NCI-H82 treated with DMSO at 0.1 percent for 48 hours (cell line): ENCODE results near the gene ANKMY1.

Experiments used
- DNase-seq: peaks from one replicate; lab custom pipeline; 2025; ENCODE audit not compliant: unreplicated experiment; lab: John Stamatoyannopoulos, UW

ANKMY1 gene, protein sequence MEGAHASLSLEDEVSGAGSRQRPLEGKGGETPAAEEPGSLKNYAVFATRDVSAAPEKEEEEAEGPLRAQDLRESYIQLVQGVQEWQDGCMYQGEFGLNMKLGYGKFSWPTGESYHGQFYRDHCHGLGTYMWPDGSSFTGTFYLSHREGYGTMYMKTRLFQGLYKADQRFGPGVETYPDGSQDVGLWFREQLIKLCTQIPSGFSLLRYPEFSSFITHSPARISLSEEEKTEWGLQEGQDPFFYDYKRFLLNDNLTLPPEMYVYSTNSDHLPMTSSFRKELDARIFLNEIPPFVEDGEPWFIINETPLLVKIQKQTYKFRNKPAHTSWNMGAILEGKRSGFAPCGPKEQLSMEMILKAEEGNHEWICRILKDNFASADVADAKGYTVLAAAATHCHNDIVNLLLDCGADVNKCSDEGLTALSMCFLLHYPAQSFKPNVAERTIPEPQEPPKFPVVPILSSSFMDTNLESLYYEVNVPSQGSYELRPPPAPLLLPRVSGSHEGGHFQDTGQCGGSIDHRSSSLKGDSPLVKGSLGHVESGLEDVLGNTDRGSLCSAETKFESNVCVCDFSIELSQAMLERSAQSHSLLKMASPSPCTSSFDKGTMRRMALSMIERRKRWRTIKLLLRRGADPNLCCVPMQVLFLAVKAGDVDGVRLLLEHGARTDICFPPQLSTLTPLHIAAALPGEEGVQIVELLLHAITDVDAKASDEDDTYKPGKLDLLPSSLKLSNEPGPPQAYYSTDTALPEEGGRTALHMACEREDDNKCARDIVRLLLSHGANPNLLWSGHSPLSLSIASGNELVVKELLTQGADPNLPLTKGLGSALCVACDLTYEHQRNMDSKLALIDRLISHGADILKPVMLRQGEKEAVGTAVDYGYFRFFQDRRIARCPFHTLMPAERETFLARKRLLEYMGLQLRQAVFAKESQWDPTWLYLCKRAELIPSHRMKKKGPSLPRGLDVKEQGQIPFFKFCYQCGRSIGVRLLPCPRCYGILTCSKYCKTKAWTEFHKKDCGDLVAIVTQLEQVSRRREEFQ

DNA sequence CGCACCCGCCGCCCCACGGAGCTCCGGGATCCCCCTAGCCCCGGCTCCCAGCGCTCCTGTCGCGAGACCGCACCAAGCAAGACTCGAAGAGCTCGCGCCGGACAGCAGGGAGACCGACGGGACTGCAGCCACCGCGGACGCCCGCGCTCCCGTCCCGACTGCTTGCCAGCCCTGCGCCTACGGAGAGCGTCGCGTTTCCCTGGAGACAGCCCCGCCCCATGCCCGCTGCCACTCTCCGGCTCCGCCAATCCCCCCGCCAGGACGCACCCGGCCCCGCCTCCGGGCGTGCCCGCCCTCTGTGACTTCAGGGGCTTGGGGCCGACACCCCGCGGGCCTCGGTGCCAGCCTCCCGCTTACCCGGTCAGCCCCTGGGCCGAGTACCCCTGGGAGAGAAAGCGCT is at the start of gene ANKMY1:
TSS of gene ANKMY1 (minus strand) at position 181 of the 400 bp plus-strand sequence. CDS start 653 bp downstream, outside the sequence.
- no peak for DNase-seq

DNA sequence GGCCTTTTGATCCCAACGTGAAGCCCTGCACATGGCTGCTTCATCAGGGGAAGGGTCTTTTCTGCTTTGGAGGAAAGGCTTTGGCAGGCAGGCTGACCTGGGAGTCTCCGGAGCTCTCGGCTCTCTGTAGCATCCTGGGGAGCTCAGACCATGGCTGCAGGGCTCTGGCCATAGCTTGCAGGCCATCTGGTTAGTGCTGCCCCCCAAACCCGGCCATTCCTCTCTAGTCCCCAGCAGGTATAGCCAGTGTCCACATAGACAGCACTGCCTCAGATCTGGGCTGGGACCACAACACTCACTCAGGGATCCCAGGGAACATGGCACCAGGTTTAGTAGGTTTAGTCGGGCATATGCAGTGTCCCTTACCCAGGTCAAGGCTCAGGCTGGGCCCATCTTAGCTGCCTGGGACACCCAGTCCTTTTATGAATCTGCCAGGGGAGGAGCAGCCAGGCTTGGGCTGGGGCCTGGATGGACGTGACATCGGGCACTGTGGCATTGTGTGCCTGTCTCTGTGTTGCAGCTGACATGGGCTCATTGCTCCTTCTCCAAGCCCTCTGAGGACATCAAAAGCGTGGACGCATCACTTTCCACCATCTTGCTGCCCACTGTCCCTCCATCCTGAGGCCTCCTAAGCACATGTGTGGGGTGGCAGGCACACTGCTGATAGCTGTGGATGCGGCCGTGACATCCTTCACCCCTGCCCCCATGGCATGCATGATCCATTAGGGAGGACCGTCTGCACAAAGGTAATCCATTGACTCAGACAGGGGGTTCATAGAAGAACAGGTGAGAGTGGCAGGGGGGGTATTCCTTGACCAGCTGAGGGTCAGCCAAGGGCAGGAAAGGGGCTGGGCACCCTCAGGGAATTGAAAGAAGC is 48.3 kb upstream of the ANKMY1 start:
- no peak for DNase-seq

DNA sequence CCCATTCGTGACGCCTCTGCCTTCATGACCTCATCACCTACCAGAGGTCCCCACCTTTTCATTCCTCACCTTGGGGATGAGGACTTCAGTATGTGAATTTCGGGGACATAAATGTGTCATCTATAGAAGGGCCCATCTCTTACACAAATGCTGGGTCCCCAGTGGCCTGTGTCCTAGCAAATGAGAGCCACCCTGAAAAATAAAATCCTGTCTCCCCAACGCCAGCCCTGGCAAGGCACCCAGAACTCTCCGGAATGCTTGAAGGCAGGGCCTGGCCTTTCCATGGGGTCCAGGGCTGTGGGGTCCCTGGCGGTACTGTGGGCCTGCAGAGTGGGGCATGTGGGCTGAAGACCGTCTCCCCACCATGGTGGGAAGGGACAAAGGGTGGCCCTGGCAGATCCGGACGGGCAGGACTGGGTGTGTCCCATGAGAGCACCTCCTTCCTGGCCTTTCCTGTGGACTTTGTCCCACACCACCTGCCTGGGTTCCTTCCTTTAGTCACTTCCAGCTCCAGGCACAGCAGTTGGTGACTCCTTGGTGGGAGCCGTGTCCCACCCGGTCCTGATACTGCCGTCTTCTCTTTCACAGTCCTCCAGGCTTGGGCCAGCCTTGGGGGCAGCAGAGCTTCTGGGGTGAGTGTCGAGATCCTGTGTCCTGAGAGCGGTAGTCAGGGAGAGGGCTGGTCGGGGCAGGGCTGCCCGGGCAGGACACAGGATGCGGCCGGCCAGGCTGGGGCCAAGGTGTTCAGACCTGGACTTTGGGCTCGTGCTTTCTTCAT is 47.3 kb upstream of the ANKMY1 start:
- no peak for DNase-seq

- DNase-seq: no peak
Measured at GRCh38 chr2:240604291-240604938, 46.6 kb upstream of the ANKMY1 start.

DNA sequence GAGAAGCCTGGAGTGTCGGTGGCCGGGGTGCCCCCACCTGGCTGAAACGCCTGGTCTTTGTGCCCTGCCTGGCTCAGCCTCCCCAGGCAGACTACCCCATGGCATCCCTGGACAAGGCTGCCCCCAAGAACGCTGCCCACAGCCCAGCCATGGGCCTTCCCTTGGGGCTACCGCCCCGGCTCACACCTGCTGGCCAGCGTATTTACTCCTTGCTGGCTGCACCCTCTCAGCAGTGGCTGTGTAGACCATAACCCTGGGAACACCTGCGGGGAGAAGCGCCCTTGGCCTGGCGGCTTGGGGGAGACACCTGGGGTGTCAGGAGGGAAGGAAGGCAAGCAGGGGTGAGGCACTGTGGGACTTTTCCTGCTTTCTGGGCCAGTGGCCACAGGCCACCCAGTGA is 46.1 kb upstream of the ANKMY1 start:
- no peak for DNase-seq

DNA sequence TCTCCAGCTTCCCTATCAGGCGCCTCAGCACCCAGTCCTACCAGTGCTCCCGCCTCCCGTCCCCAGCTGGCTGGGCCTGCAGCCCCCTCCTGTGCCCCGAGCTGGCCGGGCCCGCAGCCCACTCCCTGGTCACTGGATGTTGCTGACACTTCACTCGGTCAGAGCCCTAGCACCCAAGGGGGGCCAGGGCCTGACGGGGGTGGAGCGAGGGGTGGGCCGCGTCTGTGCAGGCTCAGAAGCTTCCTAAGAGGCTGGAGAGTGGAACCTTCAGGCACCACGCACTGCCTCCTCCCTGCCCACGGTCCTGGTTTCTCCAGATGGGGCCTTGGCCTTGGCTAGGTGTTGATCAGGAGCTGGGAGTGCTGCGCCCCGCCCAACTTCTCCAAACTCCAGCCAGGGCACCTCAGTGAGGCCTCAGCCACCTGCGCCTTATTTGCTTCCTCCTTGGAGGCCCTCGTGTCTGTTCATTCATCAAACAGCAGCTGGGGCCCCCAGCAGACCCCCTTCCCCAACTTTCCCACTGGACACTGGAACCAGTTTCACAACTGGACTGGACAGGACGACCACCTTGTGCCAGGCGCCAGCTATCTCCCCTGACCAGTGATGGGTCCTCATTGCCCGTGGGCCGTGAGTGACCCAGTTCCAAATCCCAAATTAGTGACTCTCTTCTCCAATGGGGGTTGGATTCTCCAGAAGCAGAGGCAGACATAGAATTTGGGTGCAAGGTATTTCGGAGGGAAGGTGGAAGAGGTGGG is 45.5 kb upstream of the ANKMY1 start:
- DNase-seq: no peak

DNA sequence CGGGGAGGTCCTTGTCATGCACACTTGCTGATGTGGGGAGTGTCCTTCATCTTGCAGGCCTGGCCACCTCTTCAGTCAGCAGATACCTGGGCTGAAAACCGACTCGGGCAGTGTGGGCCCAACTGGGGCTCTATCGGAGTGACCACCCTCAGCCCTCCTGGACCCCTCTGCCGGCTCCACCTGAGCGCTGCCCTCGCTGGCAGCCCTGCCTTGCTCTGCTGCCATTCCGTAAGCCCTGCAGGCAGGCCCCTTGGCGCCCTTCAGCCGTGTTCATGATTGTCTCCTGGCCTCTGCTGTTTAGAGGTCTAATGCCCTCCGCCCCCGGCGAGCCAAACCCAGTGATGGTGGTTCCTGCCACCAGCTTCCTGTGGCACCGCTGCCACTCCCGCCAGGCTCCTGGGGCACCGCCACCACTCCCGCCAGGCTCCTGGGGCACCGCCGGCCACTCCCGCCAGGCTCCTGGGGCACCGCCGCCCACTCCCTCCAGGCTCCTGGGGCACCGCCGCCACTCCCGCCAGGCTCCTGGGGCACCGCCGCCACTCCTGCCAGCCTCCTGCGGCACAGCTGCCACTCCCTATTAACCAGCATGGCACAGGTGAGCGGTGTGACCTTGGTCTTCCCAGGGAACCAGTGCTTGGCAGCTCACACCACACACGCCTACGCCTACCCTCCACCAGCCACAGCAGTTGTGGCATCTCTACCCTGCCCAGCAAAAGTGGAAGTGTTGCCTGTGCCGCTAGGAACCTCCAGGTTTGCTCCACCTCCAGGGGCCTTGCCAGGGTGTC is 44.7 kb upstream of the ANKMY1 start:
- DNase-seq: no peak

DNA sequence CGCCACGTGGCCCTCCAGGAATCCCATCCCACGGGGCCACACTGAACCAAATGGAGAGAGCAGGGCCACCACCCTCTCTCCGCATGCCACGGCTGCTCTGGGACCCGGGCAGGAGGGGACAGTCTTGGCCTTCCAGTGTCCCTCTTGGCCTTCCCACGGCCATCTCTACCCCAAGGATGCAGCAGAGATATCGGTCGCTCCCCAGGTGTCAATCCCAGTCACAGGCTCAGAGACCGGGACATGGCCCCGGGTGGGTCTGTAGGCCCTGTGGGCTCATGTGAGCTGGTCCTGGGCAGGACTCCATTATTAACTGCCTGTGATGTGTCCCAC is 44.0 kb upstream of the ANKMY1 start:
- no peak for DNase-seq

- DNase-seq: no peak
Measured at GRCh38 chr2:240601061-240601830, 43.5 kb upstream of the ANKMY1 start.

- no peak for DNase-seq
Measured at GRCh38 chr2:240600451-240600961, 42.7 kb upstream of the ANKMY1 start.

GRCh38 chr2:240599141-240599583 is 41.4 kb upstream of the ANKMY1 start:
- no peak for DNase-seq

DNA sequence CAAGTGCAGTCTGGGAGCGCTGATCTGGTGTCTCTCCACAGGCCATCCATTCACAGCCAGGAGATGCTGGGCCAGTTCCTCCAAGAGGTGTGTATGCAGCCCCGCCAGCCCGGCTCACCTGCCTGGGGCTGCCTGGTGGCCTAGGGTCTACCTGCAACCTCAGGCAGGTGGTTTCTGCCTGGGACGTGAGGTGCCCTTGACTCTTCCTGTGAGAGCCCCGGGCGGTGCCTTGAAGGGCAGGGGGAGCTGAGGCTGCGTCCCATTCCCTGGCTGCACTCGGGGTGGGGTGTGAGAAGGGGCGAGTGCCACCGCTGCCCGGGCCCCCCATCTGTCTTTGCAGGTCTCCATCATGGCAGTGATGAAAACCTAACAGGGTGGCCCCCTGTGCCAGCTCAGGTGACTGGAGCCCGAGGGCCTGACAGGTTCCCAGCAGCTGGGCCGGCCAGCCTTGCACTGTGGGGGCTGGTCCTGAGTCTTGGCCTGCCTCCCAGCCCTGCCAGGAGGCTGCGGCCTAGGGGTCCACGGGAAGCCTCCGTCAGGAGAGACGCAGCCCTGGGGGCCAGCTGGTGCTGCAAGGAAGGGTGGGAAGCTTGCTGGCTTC is 40.6 kb upstream of the ANKMY1 start:
- DNase-seq: no peak

- DNase-seq: no peak
Measured at GRCh38 chr2:240597419-240598181, 39.8 kb upstream of the ANKMY1 start.

DNA sequence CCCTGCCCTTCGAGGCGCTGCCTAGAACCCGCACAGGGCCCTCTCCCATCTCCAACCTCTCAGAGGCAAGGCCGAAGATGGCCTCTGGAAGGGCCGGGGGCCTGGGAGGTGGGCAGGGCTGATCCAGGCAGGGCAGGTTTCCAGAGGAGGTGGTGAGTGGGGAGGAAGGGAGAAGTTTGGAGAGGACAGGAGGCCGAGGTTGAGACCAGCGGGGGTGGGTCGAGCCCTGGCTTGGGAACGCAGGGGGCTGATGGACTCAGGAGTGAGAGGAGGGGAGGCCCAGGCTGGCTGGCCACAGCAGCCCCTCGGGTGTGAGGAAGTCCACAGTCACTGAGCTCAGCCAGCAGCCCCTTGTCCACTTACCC is 39.2 kb upstream of the ANKMY1 start:
- DNase-seq: no peak

DNA sequence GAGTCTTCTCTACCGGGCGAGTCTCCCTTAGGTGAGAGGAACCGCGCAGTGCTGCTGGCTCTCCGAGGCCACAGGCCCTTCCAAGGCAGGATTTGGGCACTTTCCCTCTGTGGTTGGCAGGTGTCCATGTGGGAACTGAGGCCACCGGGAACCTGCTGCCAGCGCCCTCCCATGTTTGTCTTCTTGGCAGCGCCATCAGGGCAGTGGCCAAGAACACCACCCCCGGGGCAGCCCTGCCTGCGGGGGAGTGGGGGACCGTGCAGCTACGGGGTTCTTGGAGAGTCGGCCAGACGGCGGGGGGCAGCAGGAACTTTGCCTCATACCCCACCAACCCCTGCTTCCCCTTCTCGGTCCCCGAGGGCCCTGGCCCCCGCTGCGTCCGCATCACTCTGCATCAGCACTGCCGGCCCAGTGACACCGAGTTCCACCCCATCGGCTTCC is 38.7 kb upstream of the ANKMY1 start:
- no peak for DNase-seq

- DNase-seq: no peak
Measured at GRCh38 chr2:240596080-240596460, 38.3 kb upstream of the ANKMY1 start.
